Bronchial epithelial cell (primary cell): ENCODE results near the gene U2AF1L4. TPM values are rescaled to one million over a fixed set of nuclear protein-coding genes. Genes with fewer than 3 reads are reported as not detected.

Experiments used
- DNase-seq: peaks from one replicate; pipeline ENCODE4 v3.0.0-alpha.2; 2010; ENCODE audit warnings: low read depth
- FAIRE-seq: peaks from 2 replicates; lab custom pipeline; 2011; peaks lifted over from hg19 to GRCh38; lab: Jason Lieb, UNC
- H3K27me3 ChIP-seq: 2 replicates; pipeline ENCODE4 v1.5.1; 2011; ENCODE audit warnings: low read length; ENCODE audit not compliant: control insufficient read depth, insufficient read depth
- H3K36me3 ChIP-seq: 2 replicates; pipeline ENCODE4 v1.5.1; 2011; ENCODE audit warnings: low read length; ENCODE audit not compliant: control insufficient read depth, insufficient read depth
- H3K4me3 ChIP-seq: 2 replicates; pipeline ENCODE4 v1.5.1; 2011; ENCODE audit warnings: mild to moderate bottlenecking, low read depth, low read length, control low read depth
- CTCF ChIP-seq: IDR thresholded peaks from 2 replicates; pipeline ENCODE4 v1.5.1; 2011; ENCODE audit warnings: mild to moderate bottlenecking, moderate library complexity, low read length, control low read depth, inconsistent platforms; ENCODE audit not compliant: insufficient read depth, severe bottlenecking
- total RNA-seq: library from RNA; depleted of rRNA; stranded (reverse); fragments of >200 nt; gene quantifications from 2 replicates; pipeline ENCODE4 v1.2.1, GENCODE V29; 2014

U2AF1L4 gene
- total RNA-seq, 1 donor from 2014 or later: 14.7 TPM

- Histone ChIP-seq H3K27me3 (no peaks in the 10 kb centered on the region), H3K36me3 (peaks cover 18% of the 10 kb centered on the region), H3K4me3 (peak overlapping the region; percentile 62)
- TF ChIP-seq CTCF: no peak
- FAIRE-seq (no peak), DNase-seq (no peak)
These were observed 4.1 kb downstream of the U2AF1L4 start for GRCh38 chr19:35741203-35741515.

GRCh38 chr19:35740423-35741202 lies 4.6 kb downstream of the U2AF1L4 start:
- H3K36me3 ChIP-seq: peaks cover 18% of the 10 kb centered on the region
- no peaks in the 10 kb centered on the region for H3K27me3 ChIP-seq
- peak overlapping the region; percentile 62 for H3K4me3 ChIP-seq
- peak; percentile 85 for DNase-seq
- no peak for TF ChIP-seq CTCF
- FAIRE-seq: no peak

GRCh38 chr19:35740108-35740422 lies 5.2 kb downstream of the U2AF1L4 start:
- TF ChIP-seq CTCF: no peak
- peak overlapping the region; percentile 62 for H3K4me3 ChIP-seq
- H3K36me3 ChIP-seq: peaks cover 22% of the 10 kb centered on the region
- no peak for FAIRE-seq
- DNase-seq: no peak
- no peaks in the 10 kb centered on the region for H3K27me3 ChIP-seq

- Histone ChIP-seq H3K4me3 (no peak overlapping the region), H3K36me3 (peaks cover 23% of the 10 kb centered on the region), H3K27me3 (no peaks in the 10 kb centered on the region)
- DNase-seq (no peak), FAIRE-seq (no peak)
- no peak for TF ChIP-seq CTCF
These were observed 5.7 kb downstream of the U2AF1L4 start for GRCh38 chr19:35739275-35740107.

GRCh38 chr19:35738887-35739229 lies 6.4 kb downstream of the U2AF1L4 start:
- H3K27me3 ChIP-seq: no peaks in the 10 kb centered on the region
- no peak for FAIRE-seq
- no peak overlapping the region for H3K4me3 ChIP-seq
- no peak for TF ChIP-seq CTCF
- peaks cover 27% of the 10 kb centered on the region for H3K36me3 ChIP-seq
- no peak for DNase-seq
